ENCODE results near the gene OR4D5. TPM values are rescaled to one million over a fixed set of nuclear protein-coding genes. Genes with fewer than 3 reads are reported as not detected.

OR4D5 gene
- total RNA-seq: not detected in 2 replicates

- no peak within 1 kb of the TSS for H3K4me3 ChIP-seq (ENCODE audit: low read depth, low read length)
- DNase-seq (ENCODE audit: low read depth): no peak
- no peak for TF ChIP-seq CTCF (conservative IDR thresholded peaks at IDR 0.05; ENCODE audit: low read depth, low read length)
Observed at GRCh38 chr11:123939317-123939716, at the start of gene OR4D5. Gene OR4D5 (plus strand): TSS chr11:123939617. CDS start chr11:123939617, 0 bp downstream.

GRCh38 chr11:123892031-123892430 is 47.4 kb upstream of the OR4D5 start:
- DNase-seq (ENCODE audit: low read depth): no peak
- no peak for TF ChIP-seq CTCF (conservative IDR thresholded peaks at IDR 0.05; ENCODE audit: low read depth, low read length)
- no peak overlapping the region for H3K4me3 ChIP-seq (ENCODE audit: low read depth, low read length)

DNA sequence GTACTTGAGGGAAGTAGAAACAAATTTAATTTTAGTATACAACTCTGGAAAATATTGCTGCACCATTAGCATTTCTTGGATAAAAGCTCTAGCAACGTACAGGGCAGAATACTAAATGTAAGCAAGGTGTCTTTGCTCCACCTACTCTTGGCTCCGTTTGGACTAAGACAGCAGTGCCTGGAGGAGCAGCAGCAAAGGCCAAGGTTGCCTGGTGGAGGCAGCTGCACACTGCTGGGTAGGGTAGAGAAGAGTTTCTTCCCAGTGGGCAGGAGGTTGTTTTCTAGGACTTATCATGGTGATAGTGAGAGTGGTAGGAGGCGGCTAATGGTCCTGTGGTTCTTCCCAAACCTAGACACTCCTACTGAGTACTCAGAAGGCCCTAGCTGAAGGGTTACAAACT is 39.6 kb upstream of the OR4D5 start:
- TF ChIP-seq CTCF (conservative IDR thresholded peaks at IDR 0.05; ENCODE audit: low read depth, low read length): no peak
- no peak overlapping the region for H3K4me3 ChIP-seq (ENCODE audit: low read depth, low read length)
- no peak for DNase-seq (ENCODE audit: low read depth)

GRCh38 chr11:123901867-123902266 is 37.5 kb upstream of the OR4D5 start, which contains the start of gene OR8D4:
Gene OR8D4 (plus strand): TSS chr11:123902167. CDS start chr11:123906432, 4,265 bp downstream.
- no peak for DNase-seq (ENCODE audit: low read depth)
- no peak within 1 kb of the TSS for H3K4me3 ChIP-seq (ENCODE audit: low read depth, low read length)
- TF ChIP-seq CTCF (conservative IDR thresholded peaks at IDR 0.05; ENCODE audit: low read depth, low read length): no peak

DNA sequence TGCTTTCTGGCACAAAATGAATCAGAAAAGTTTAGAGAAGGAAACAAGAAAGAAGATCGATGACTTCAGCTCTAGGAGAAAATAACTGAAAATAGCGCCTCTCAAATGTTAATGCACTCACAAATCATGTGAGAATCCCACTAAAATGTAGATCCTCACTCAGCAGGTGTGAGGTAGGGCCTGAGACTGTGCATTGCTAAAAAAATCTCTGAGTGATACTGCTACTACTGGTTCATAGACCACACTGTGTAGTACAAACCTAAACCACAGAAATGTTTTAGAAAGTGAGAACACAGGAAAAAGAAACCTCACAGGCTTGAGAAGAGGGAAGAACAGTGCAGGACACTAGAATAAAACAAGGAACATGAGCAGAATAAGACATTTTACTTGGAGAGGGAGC is 35.5 kb upstream of the OR4D5 start:
- no peak overlapping the region for H3K4me3 ChIP-seq (ENCODE audit: low read depth, low read length)
- no peak for DNase-seq (ENCODE audit: low read depth)
- TF ChIP-seq CTCF (conservative IDR thresholded peaks at IDR 0.05; ENCODE audit: low read depth, low read length): no peak

DNA sequence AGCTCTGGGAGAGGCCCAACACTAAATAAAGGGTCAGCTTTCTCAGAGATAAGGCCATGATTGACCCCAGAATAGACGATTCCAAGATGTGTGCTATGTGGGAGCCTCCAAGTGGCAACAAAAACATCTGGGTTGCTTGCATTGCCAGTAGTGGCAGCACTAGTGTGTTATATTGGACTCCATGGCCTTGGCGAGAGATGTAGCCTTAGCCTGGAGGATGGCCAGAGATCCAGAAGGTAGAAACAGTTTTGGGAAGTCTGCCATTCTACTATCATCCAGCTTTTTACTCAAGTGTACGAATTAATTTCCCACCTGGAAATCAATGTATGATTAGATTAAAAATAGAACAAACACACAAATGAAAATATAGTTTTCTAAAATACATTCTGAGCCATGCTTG is 34.5 kb upstream of the OR4D5 start:
- no peak for DNase-seq (ENCODE audit: low read depth)
- no peak for TF ChIP-seq CTCF (conservative IDR thresholded peaks at IDR 0.05; ENCODE audit: low read depth, low read length)
- H3K4me3 ChIP-seq (ENCODE audit: low read depth, low read length): no peak overlapping the region

GRCh38 chr11:123905826-123906225 is 33.6 kb upstream of the OR4D5 start:
- no peak for DNase-seq (ENCODE audit: low read depth)
- no peak overlapping the region for H3K4me3 ChIP-seq (ENCODE audit: low read depth, low read length)
- TF ChIP-seq CTCF (conservative IDR thresholded peaks at IDR 0.05; ENCODE audit: low read depth, low read length): no peak

Data from epithelial cell of proximal tubule (primary cell).